ENCODE results near the gene PLEKHG1. TPM values are rescaled to one million over a fixed set of nuclear protein-coding genes. Genes with fewer than 3 reads are reported as not detected.

PLEKHG1 gene
- polyA plus RNA-seq, 3 donors, result 28.6 to 36.6 (median 35.3) TPM

GRCh38 chr6:150638267-150638666, 38.6 kb downstream of the PLEKHG1 start:
- no peak for DNase-seq

DNA sequence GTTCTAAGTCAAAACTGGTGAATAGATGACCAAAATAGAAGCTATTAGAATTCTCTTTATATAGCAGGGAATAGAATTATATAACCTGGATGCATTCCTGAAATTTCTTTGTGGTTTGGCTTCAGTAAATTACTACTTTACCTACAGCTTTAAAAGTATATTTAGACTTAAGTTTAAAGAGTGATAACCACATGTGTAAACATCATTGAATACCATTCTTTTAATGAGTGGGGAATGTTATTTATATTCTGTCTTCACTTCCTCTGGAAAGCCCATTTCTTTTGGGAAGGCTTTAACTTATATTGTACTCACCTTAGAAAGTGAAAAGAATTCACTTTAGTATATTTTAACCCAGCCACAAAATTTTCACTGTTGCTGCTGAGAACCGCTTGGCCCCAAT, 39.1 kb downstream of the PLEKHG1 start:
- no peak for DNase-seq

GRCh38 chr6:150639823-150640331, 40.2 kb downstream of the PLEKHG1 start:
- no peak for DNase-seq

GRCh38 chr6:150640556-150641209, 41.0 kb downstream of the PLEKHG1 start:
- no peak for DNase-seq

GRCh38 chr6:150641398-150642139, 41.9 kb downstream of the PLEKHG1 start:
- no peak for DNase-seq

- no peak for DNase-seq
Measured at GRCh38 chr6:150646228-150646627, 46.5 kb downstream of the PLEKHG1 start.

GRCh38 chr6:150647051-150647450, 47.4 kb downstream of the PLEKHG1 start:
- no peak for DNase-seq

Other genes starting within 250 kb of the PLEKHG1 start
- 1 to 10 TPM; 2.4 to 5.7 (median 5.6) TPM for gene IYD, start 230.9 kb upstream of the PLEKHG1 start, polyA plus RNA-seq (ENCODE audit: insufficient read length in 3 of 3)